ENCODE results near the gene PHYHIPL. TPM values are rescaled to one million over a fixed set of nuclear protein-coding genes. Genes with fewer than 3 reads are reported as not detected.

The PHYHIPL gene
- polyA plus RNA-seq, 3 donors: 16.8 to 18.0 (median 17.2) TPM

- DNase-seq (ENCODE audit: low read depth in 3 of 3, low spot score in 2 of 3): no peak
Observed at GRCh38 chr10:59244871-59245270, 68.4 kb downstream of the PHYHIPL start.

GRCh38 chr10:59245686-59246085, 69.2 kb downstream of the PHYHIPL start:
- DNase-seq (ENCODE audit: low read depth in 3 of 3, low spot score in 2 of 3): no peak

- no peak for DNase-seq (ENCODE audit: low read depth in 3 of 3, low spot score in 2 of 3)
Observed at GRCh38 chr10:59252491-59252890, 76.0 kb downstream of the PHYHIPL start.

- DNase-seq (ENCODE audit: low read depth in 3 of 3, low spot score in 2 of 3): no peak
Observed at GRCh38 chr10:59255463-59255862, 79.0 kb downstream of the PHYHIPL start.

GRCh38 chr10:59257224-59257623, 80.8 kb downstream of the PHYHIPL start:
- DNase-seq (ENCODE audit: low read depth in 3 of 3, low spot score in 2 of 3): no peak

GRCh38 chr10:59258890-59259289, 82.4 kb downstream of the PHYHIPL start:
- no peak for DNase-seq (ENCODE audit: low read depth in 3 of 3, low spot score in 2 of 3)

DNA sequence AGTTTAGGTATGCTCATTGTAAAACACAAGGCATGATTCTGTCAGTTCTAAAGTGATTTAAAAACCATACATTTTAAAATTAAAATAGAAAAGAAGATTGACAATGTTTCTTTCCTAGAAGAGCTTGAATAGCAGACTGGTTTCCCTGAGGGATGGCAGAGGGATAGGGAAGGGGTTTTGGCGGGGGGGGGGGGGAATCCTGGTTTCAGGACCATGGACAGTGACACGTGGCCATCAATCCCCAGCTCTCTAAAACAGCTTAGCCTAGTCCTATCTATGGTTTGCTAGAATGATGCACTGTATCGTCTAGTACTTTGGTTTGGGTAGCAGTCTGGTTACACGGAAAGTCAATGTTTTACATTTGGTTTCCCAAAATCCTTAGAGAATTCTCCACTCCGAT, 88.7 kb downstream of the PHYHIPL start:
- DNase-seq (ENCODE audit: low read depth in 3 of 3, low spot score in 2 of 3): no peak

DNA sequence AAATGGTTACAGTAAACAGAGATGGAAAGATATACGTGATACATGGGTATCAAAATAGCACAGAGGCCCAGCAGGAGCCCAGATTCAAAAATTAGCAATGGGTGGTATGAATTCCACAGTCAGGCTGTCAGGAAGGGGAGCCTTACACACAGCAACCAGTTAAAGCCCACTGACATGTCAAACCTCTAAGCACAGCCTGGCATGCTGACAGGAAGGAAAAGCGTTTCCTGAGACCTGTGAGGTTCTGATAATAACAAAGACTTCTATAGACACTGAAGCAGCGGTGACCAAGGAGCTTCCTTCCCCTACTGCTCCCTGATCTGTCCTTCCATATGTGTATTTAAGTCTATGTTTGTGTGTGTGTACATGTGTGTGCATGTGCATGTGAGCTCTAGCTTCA, 89.9 kb downstream of the PHYHIPL start:
- DNase-seq (ENCODE audit: low read depth in 3 of 3, low spot score in 2 of 3): no peak

GRCh38 chr10:59268460-59268859, 92.0 kb downstream of the PHYHIPL start:
- DNase-seq (ENCODE audit: low read depth in 3 of 3, low spot score in 2 of 3): no peak

- no peak for DNase-seq (ENCODE audit: low read depth in 3 of 3, low spot score in 2 of 3)
Observed at GRCh38 chr10:59269651-59270050, 93.2 kb downstream of the PHYHIPL start.

DNA sequence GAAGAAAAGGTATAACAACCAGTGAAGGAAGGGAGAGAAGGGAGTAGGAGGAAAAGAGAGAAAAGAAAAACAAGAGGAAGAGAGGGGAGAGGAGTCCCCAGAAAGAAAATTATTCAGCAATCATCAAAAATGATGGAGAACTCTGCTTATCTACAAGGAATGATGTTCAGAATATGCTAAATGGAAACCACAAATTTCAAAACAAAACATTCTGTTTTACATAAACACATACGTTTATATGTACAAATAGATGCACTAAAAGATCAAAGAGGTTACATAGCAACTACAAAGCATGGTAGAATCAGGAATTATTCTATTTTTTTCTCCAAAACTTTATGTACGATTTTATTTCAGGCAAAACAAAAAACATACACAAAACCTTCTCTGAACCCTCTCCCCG, 94.0 kb downstream of the PHYHIPL start:
- no peak for DNase-seq (ENCODE audit: low read depth in 3 of 3, low spot score in 2 of 3)

DNA sequence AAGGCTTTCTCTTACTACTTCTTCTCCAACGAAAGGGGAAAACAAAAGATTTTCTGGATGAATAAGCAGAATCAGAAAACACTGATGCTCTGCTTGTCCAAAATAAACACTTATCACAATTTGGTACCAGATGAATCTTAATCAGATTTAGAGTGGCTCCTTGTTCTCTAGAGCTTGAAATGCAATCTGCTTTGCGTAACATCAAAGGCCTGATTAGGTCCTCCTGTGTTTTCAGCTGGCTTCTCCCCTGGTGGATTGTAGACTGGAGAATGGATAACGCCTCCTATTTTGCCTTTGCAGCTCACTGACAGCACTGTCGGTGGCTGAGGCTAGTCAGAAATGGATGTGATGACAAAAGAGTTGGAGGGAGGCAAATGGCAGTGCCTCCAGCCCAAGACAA, 94.7 kb downstream of the PHYHIPL start:
- DNase-seq (ENCODE audit: low read depth in 3 of 3, low spot score in 2 of 3): no peak

DNA sequence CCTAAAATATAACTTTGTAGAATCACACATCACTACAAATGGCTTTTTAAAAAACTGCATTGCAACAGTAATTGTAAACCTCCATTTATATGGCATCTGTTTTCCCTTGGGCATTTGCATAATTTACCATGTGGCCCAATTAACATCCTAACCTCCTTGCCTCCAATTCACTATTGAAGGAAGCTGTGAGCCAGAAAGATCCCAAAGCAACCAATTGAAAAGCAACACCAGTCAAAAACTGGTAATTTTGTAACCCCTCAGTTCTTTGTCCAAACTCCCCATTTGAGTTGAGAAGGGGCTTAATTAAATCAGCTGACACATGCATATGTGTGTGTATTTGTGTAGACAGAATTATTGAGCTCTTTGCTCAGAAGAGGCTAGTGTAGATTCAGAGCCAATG, 95.6 kb downstream of the PHYHIPL start:
- no peak for DNase-seq (ENCODE audit: low read depth in 3 of 3, low spot score in 2 of 3)

DNA sequence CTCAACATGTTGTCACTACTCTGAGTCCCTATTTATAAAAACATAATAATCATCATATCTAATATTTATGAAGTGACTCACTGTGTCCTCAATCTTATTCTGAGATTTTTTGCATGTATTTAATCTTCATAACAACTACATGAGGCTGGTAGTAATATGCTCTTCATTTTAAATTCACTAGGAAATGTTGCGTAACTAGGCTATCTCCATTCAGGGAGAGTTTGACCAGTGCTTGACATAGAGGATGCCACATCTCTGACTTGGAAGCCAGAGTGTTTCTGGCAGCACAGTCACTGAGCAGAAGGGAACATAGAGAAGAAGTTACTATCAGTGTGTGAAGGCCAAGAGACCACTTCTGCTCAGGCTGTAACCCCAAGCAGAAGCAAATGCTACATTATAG, 97.0 kb downstream of the PHYHIPL start:
- DNase-seq (ENCODE audit: low read depth in 3 of 3, low spot score in 2 of 3): no peak

GRCh38 chr10:59276133-59276532, 99.7 kb downstream of the PHYHIPL start:
- no peak for DNase-seq (ENCODE audit: low read depth in 3 of 3, low spot score in 2 of 3)

- DNase-seq (ENCODE audit: low read depth in 3 of 3, low spot score in 2 of 3): no peak
Observed at GRCh38 chr10:59276919-59277318, 100.5 kb downstream of the PHYHIPL start.

- DNase-seq (ENCODE audit: low read depth in 3 of 3, low spot score in 2 of 3): no peak
Observed at GRCh38 chr10:59279476-59279875, 103.0 kb downstream of the PHYHIPL start.

GRCh38 chr10:59279991-59280505, 103.6 kb downstream of the PHYHIPL start:
- no peak for DNase-seq (ENCODE audit: low read depth in 3 of 3, low spot score in 2 of 3)

GRCh38 chr10:59281861-59282260, 105.4 kb downstream of the PHYHIPL start:
- DNase-seq (ENCODE audit: low read depth in 3 of 3, low spot score in 2 of 3): no peak

DNA sequence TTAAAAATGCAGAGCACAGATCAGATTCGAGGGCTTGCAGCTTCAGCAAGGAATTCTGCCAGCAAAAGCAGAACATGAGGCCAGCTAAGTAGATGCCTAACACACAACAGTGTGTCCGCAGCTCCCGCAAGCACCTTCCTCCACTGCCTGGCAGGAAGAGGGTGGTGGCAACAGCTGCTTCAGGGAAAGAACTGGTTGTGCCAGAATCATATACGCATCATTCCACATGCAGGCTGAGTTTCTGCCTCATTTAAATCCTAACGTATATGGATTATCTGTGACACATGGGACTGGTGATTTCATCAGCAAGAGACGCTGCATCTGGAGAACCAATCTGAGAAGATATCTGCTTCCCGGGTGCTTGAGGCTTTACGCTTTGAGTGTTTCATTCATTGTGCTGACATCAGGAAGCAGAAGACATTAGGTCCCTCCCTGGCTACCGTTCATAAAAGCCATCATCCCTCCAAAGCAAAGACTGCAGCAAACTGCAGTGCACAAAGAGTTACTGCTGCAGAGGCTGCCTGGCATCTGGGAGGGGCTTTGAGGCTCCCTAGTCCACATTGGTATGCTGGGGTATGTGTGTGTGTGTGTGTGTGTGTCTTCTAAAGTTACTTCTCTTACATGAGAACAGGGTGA, 107.1 kb downstream of the PHYHIPL start:
- DNase-seq (ENCODE audit: low read depth in 3 of 3, low spot score in 2 of 3): no peak

DNA sequence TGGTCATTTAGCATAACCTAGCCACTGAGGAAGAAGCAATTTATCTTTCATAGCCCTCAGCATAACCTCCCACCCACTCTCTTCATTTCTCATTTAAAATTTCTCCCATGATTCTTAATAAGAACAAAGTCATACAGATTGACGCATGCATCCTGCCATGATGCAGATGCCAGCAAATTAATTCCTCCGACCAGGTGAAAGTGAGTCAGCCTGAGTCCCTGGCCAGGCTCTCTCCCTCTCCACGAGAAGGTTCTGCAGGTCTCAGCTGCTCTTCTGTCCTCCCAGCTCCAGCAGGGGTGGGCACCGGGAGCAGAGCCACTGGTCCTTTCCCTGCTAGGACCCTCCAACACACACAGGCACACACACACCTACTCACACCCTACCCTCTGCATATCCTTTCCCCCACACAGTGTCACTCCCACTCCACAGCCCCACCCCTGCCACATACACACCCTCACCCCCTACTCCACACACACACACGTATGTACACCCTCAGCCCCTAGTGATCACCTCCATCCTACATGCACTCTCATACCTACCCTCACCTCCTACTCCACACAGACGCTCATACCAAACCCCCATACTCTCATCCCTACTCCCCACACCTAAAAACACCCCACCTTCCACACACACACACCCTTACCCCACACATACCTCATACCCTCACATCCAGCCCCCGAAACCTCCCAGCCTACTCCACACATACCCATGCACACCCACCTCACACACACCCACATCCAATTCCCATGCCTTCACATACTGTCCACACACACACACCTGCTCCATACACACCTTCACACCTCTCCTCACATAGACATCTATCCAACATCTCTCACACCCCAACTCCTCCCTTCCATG, 107.9 kb downstream of the PHYHIPL start:
- no peak for DNase-seq (ENCODE audit: low read depth in 3 of 3, low spot score in 2 of 3)

DNA sequence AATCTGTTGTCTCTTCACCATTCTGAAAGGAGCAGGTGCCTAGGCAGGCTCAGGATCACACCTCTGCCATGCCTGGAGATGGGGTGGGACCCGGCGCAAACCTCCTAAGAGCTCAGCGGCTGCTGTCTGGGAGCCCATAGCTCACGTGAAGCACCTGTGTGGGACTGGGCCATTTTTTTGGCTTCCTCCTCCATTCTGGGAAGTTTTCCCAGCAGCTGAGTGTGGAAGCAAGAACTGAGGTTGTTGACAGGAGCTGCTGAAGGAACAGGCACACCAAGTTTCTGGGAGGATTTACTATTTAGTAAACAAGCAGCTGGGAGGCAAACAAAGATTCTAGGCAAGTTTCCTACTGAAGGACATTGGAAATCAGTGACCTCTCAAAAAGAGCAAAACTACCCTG, 108.6 kb downstream of the PHYHIPL start:
- no peak for DNase-seq (ENCODE audit: low read depth in 3 of 3, low spot score in 2 of 3)
